GM12864 (cell line): Measurements from ENCODE around the gene LLGL2.

Source experiments
- DNase-seq: peaks from one replicate; pipeline ENCODE4 v3.0.0-alpha.2; 2011; ENCODE audit warnings: low read depth
- H3K4me3 ChIP-seq: 2 replicates; pipeline ENCODE4 v1.5.1; 2011; ENCODE audit warnings: mild to moderate bottlenecking, low read depth, low read length, control low read depth
- CTCF ChIP-seq: IDR thresholded peaks from 2 replicates; pipeline ENCODE4 v1.5.1; 2011; ENCODE audit warnings: low read depth, mild to moderate bottlenecking, moderate library complexity, low read length, control low read depth, inconsistent platforms; ENCODE audit errors: missing control alignments

Gene LLGL2

GRCh38 chr17:75536366-75536765 is 10.9 kb downstream of the LLGL2 start:
- DNase-seq, result no peak
- H3K4me3 ChIP-seq, result no peak overlapping the region
- no peak for TF ChIP-seq CTCF

- no peak overlapping the region for H3K4me3 ChIP-seq
- no peak for TF ChIP-seq CTCF
- no peak for DNase-seq
These were observed 14.7 kb downstream of the LLGL2 start for GRCh38 chr17:75539967-75540729.

- no peak for TF ChIP-seq CTCF
- no peak for DNase-seq
- H3K4me3 ChIP-seq, result no peak overlapping the region
These were observed 15.5 kb downstream of the LLGL2 start for GRCh38 chr17:75540923-75541503.

GRCh38 chr17:75542229-75542628 is 16.7 kb downstream of the LLGL2 start:
- no peak for TF ChIP-seq CTCF
- DNase-seq, result no peak
- H3K4me3 ChIP-seq, result no peak overlapping the region

GRCh38 chr17:75542728-75543336 is 17.3 kb downstream of the LLGL2 start:
- DNase-seq, result no peak
- H3K4me3 ChIP-seq, result no peak overlapping the region
- TF ChIP-seq CTCF, result no peak

GRCh38 chr17:75544250-75544649 is 18.8 kb downstream of the LLGL2 start:
- no peak for DNase-seq
- no peak for TF ChIP-seq CTCF
- H3K4me3 ChIP-seq, result no peak overlapping the region
